Breast epithelium (tissue), 4 donors: ENCODE results near the gene MCUB. TPM values are rescaled to one million over a fixed set of nuclear protein-coding genes. Genes with fewer than 3 reads are reported as not detected.

Experiments used
- DNase-seq, 2 donors: peaks; one replicate each; pipeline ENCODE4 v3.0.0-alpha.2; 2019; ENCODE audit warnings: low spot score in 2 of 2
- H3K27ac ChIP-seq, 2 donors: fragments of 200-600 bp; sonication (generic) in 1 of 2; one replicate each; pipeline ENCODE4 v1.5.1; 2016 to 2019; ENCODE audit warnings: mild to moderate bottlenecking in 1 of 2
- H3K27me3 ChIP-seq, 2 donors: fragments of 200-600 bp; sonication (generic) in 1 of 2; one replicate each; pipeline versions ENCODE4 v1.5.1 to v1.6.0; 2017 to 2019; ENCODE audit warnings: control low read depth in 1 of 2, mild to moderate bottlenecking in 1 of 2
- H3K36me3 ChIP-seq: fragments of 200-600 bp; one replicate; pipeline ENCODE4 v1.5.1; 2019
- H3K4me1 ChIP-seq, 2 donors: fragments of 200-600 bp; sonication (generic); one replicate each; pipeline ENCODE4 v1.5.1; 2016 to 2019; ENCODE audit warnings: control low read depth in 1 of 2
- H3K4me3 ChIP-seq, 3 donors: fragments of 200-600 bp; sonication (generic); 1 replicate in 2 of 3; 2 replicates in 1 of 3; pipeline ENCODE4 v1.5.1; 2016 to 2019; ENCODE audit warnings: mild to moderate bottlenecking in 3 of 3, moderate library complexity in 2 of 3
- H3K9me3 ChIP-seq, 2 donors: fragments of 200-600 bp; sonication (generic) in 1 of 2; one replicate each; pipeline ENCODE4 v1.5.1; 2016 to 2019; ENCODE audit warnings: control low read depth in 1 of 2
- CTCF ChIP-seq, 3 donors: fragments of 450-650 bp; IDR thresholded peaks; one replicate each; pipeline ENCODE4 v1.5.1; 2016 to 2017; ENCODE audit warnings: antibody characterized with exemption in 3 of 3, mild to moderate bottlenecking in 3 of 3, moderate library complexity in 3 of 3
- POLR2A ChIP-seq: fragments of 450-650 bp; IDR thresholded peaks from one replicate; pipeline ENCODE4 v1.6.1; 2016; ENCODE audit warnings: antibody characterized with exemption, mild to moderate bottlenecking, moderate library complexity
- POLR2AphosphoS5 ChIP-seq, 3 donors: sonication (generic); formaldehyde crosslinking; IDR thresholded peaks; one replicate each; pipeline ENCODE4 v1.6.1; 2017; ENCODE audit warnings: antibody characterized with exemption in 3 of 3
- intact Hi-C: fragments of 100-400 bp; cut with DNase I; formaldehyde crosslinking; loops from one replicate; pipeline ENCODE4 v1.15.1; 2023; ENCODE audit warnings: low total_unique reads
- total RNA-seq, 3 donors: library from RNA; depleted of rRNA; stranded (reverse); fragments of >200 nt; gene quantifications; one replicate each; pipeline ENCODE4 v1.1.0, GENCODE V29; 2016

MCUB gene
- total RNA-seq, 3 donors from 2014 or later = 16.4 to 29.4 (median 26.5) TPM

GRCh38 chr4:109562457-109563239 is 2.6 kb downstream of the MCUB start:
- Histone ChIP-seq H3K4me1 (no peaks in the 10 kb centered on the region), H3K27ac (no peak overlapping the region), H3K9me3 (no peaks in the 10 kb centered on the region), H3K27me3 (no peaks in the 10 kb centered on the region), H3K36me3 (no peaks in the 10 kb centered on the region), H3K4me3 (no peak overlapping the region)
- DNase-seq = no peak
- TF ChIP-seq POLR2A = no peak
- intact Hi-C loops = no loop called here

GRCh38 chr4:109571494-109571893 is 11.4 kb downstream of the MCUB start:
- DNase-seq = no peak
- intact Hi-C loops = no loop called here
- no peaks in the 10 kb centered on the region for H3K9me3 ChIP-seq
- H3K27ac ChIP-seq = no peak overlapping the region
- no peaks in the 10 kb centered on the region for H3K4me1 ChIP-seq
- TF ChIP-seq POLR2A (no peak), CTCF (IDR thresholded peaks at IDR 0.05) (no peak), POLR2AphosphoS5 (IDR thresholded peaks at IDR 0.05) (no peak)
- no peaks in the 10 kb centered on the region for H3K36me3 ChIP-seq
- no peaks in the 10 kb centered on the region for H3K27me3 ChIP-seq
- no peak overlapping the region for H3K4me3 ChIP-seq

GRCh38 chr4:109572154-109572553 is 12.1 kb downstream of the MCUB start:
- DNase-seq = no peak
- no peak for TF ChIP-seq POLR2A
- no peak for TF ChIP-seq POLR2AphosphoS5 (IDR thresholded peaks at IDR 0.05)
- no peak for TF ChIP-seq CTCF (IDR thresholded peaks at IDR 0.05)
- no peaks in the 10 kb centered on the region for H3K9me3 ChIP-seq
- no peaks in the 10 kb centered on the region for H3K4me1 ChIP-seq
- no peak overlapping the region for H3K4me3 ChIP-seq
- no peak overlapping the region for H3K27ac ChIP-seq
- no peaks in the 10 kb centered on the region for H3K27me3 ChIP-seq
- no peaks in the 10 kb centered on the region for H3K36me3 ChIP-seq
- intact Hi-C loops = no loop called here

GRCh38 chr4:109574443-109574850 is 14.4 kb downstream of the MCUB start:
- intact Hi-C loops = no loop called here
- no peaks in the 10 kb centered on the region for H3K36me3 ChIP-seq
- no peaks in the 10 kb centered on the region for H3K4me1 ChIP-seq
- no peak overlapping the region for H3K27ac ChIP-seq
- no peaks in the 10 kb centered on the region for H3K27me3 ChIP-seq
- TF ChIP-seq CTCF (IDR thresholded peaks at IDR 0.05) (no peak), POLR2AphosphoS5 (IDR thresholded peaks at IDR 0.05) (no peak), POLR2A (no peak)
- no peaks in the 10 kb centered on the region for H3K9me3 ChIP-seq
- no peak for DNase-seq
- H3K4me3 ChIP-seq = no peak overlapping the region

- no peaks in the 10 kb centered on the region for H3K4me1 ChIP-seq
Observed at GRCh38 chr4:109574931-109575804, 15.1 kb downstream of the MCUB start.

More at GRCh38 chr4:109574931-109575804, 15.1 kb downstream of the MCUB start:
- Histone ChIP-seq H3K27ac (no peak overlapping the region), H3K9me3 (no peaks in the 10 kb centered on the region), H3K4me3 (no peak overlapping the region), H3K27me3 (no peaks in the 10 kb centered on the region), H3K36me3 (no peaks in the 10 kb centered on the region)
- intact Hi-C loops = no loop called here
- no peak for DNase-seq
- TF ChIP-seq POLR2AphosphoS5 (IDR thresholded peaks at IDR 0.05) (no peak), CTCF (IDR thresholded peaks at IDR 0.05) (no peak), POLR2A (no peak)
